H1 (cell line): ENCODE measurements around the gene CRABP2. TPM values are rescaled to one million over a fixed set of nuclear protein-coding genes. Genes with fewer than 3 reads are reported as not detected.
A peak's percentile ranks its signal among the peaks of the same experiment; 100 is the strongest.

Experiments
- GABPA ChIP-seq: IDR thresholded peaks from 2 replicates; pipeline ENCODE4 v1.6.1; 2011; ENCODE audit warnings: mild to moderate bottlenecking, low read length, moderate library complexity, borderline replicate concordance; ENCODE audit not compliant: insufficient read depth
- JUND ChIP-seq: IDR thresholded peaks from 2 replicates; pipeline ENCODE4 v1.6.1; 2011; ENCODE audit warnings: mild to moderate bottlenecking, improper control_type of control experiment, low read length
- KDM5A ChIP-seq: fragments of 200-600 bp; IDR thresholded peaks from 2 replicates; pipeline ENCODE4 v1.7.1; 2012; ENCODE audit warnings: mild to moderate bottlenecking, low read length, inconsistent platforms, mixed read lengths
- NRF1 ChIP-seq: IDR thresholded peaks from 2 replicates; pipeline ENCODE4 v1.6.1; 2011; ENCODE audit warnings: mild to moderate bottlenecking, low read depth, low read length, improper control_type of control experiment
- POLR2A ChIP-seq, 2 experiments: IDR thresholded peaks; 1 replicate in 1 of 2; 2 replicates in 1 of 2; pipeline ENCODE4 v1.6.1; 2011; ENCODE audit warnings: low read depth in 2 of 2, low read length in 2 of 2, mild to moderate bottlenecking in 2 of 2; ENCODE audit errors: control extremely low read depth in 1 of 2
- RAD21 ChIP-seq, 2 experiments: IDR thresholded peaks in 1 of 2; conservative IDR thresholded peaks in 1 of 2; 2 replicates each; pipeline ENCODE4 v1.6.1; 2011; ENCODE audit warnings: low read depth in 2 of 2, low read length in 2 of 2, improper control_type of control experiment in 1 of 2, inconsistent platforms in 1 of 2, mild to moderate bottlenecking in 1 of 2, moderate library complexity in 1 of 2
- SP1 ChIP-seq: IDR thresholded peaks from 2 replicates; pipeline ENCODE4 v1.6.1; 2011; ENCODE audit warnings: low read depth, low read length
- TCF12 ChIP-seq: IDR thresholded peaks from 2 replicates; pipeline ENCODE4 v1.6.1; 2011; ENCODE audit warnings: low read depth, mild to moderate bottlenecking, low read length
- TEAD4 ChIP-seq: IDR thresholded peaks from 2 replicates; pipeline ENCODE4 v1.6.1; 2012; ENCODE audit warnings: low read depth, low read length, inconsistent platforms, mixed read lengths
- polyA plus RNA-seq, 7 experiments: library from polyadenylated mRNA; depleted of rRNA in 3 of 7; stranded (reverse) in 5 of 7; unstranded in 2 of 7; fragments of >200 nt in 5 of 7; fragments of 200-250 nt in 2 of 7; gene quantifications; 1 replicate in 5 of 7; 2 replicates in 1 of 7; 4 replicates in 1 of 7; pipeline versions ENCODE4 v1.2.1 to v1.2.3, GENCODE V29; 2011 to 2013; ENCODE audit warnings: missing spikeins in 2 of 7, mixed read lengths in 2 of 7
- total RNA-seq: library from RNA; stranded (reverse); fragmentation: NEBNext Ultra II Directional; extraction: Animal tissue kit (Norgen Biotek cat#: 25700); gene quantifications from 2 replicates; pipeline ENCODE4 v1.2.1, GENCODE V29; 2021
- TF ChIP-seq, protein P1 (sequence below): fragments of 300-600 bp; sonication (generic); IDR thresholded peaks from 2 replicates; pipeline ENCODE4 v1.7.1; 2012; ENCODE audit warnings: low read length, moderate library complexity, mild to moderate bottlenecking, inconsistent platforms; ENCODE audit not compliant: insufficient replicate concordance
- TF ChIP-seq, protein P2 (sequence below): IDR thresholded peaks from 2 replicates; pipeline ENCODE4 v1.6.1; 2012; ENCODE audit warnings: inconsistent platforms

Gene CRABP2
- total and polyA plus RNA-seq, 2 of the 8 experiments (the other 6 are each of a cell fraction or from before 2014, with no cell fraction given), result 69.2 to 119 TPM

DNA sequence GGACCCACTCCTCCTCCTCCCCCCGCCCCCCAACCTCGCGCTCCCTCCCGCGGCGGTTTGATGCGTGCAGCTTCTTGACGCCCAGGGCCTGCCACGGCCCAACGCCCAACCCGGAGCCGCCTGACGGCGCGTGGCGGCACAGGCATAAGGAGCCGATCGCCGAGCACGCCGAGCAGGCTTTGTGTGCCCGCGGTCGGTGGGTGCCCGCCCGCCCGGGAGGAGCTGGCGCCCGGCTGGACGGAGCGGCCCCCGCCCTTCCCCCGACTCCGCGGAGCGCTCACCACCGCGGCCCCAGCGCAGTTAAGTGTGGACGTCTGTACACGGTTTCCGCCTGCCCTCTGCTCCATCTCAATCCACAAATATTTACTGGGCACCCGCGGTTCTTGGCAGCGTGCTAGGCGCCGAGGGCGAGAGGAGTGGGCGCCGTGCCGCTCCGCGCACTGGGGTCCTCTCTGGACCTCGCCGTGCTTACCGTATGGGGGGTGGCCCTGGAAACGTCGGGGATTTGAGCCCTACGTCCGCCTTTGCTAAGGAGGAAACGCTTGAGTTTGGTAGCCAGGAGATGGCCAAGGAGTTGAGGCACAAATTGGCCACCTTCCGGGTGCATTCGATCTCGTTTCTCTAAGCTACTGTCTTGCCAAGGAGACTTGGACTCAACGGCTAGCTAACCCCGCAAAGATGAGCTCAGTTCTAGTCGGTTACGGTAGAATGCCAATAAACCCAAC lies 46.5 kb upstream of the CRABP2 start (continued):
- TF ChIP-seq NRF1, result no peak
- no peak for TF ChIP-seq JUND
- TF ChIP-seq, protein P1, sequence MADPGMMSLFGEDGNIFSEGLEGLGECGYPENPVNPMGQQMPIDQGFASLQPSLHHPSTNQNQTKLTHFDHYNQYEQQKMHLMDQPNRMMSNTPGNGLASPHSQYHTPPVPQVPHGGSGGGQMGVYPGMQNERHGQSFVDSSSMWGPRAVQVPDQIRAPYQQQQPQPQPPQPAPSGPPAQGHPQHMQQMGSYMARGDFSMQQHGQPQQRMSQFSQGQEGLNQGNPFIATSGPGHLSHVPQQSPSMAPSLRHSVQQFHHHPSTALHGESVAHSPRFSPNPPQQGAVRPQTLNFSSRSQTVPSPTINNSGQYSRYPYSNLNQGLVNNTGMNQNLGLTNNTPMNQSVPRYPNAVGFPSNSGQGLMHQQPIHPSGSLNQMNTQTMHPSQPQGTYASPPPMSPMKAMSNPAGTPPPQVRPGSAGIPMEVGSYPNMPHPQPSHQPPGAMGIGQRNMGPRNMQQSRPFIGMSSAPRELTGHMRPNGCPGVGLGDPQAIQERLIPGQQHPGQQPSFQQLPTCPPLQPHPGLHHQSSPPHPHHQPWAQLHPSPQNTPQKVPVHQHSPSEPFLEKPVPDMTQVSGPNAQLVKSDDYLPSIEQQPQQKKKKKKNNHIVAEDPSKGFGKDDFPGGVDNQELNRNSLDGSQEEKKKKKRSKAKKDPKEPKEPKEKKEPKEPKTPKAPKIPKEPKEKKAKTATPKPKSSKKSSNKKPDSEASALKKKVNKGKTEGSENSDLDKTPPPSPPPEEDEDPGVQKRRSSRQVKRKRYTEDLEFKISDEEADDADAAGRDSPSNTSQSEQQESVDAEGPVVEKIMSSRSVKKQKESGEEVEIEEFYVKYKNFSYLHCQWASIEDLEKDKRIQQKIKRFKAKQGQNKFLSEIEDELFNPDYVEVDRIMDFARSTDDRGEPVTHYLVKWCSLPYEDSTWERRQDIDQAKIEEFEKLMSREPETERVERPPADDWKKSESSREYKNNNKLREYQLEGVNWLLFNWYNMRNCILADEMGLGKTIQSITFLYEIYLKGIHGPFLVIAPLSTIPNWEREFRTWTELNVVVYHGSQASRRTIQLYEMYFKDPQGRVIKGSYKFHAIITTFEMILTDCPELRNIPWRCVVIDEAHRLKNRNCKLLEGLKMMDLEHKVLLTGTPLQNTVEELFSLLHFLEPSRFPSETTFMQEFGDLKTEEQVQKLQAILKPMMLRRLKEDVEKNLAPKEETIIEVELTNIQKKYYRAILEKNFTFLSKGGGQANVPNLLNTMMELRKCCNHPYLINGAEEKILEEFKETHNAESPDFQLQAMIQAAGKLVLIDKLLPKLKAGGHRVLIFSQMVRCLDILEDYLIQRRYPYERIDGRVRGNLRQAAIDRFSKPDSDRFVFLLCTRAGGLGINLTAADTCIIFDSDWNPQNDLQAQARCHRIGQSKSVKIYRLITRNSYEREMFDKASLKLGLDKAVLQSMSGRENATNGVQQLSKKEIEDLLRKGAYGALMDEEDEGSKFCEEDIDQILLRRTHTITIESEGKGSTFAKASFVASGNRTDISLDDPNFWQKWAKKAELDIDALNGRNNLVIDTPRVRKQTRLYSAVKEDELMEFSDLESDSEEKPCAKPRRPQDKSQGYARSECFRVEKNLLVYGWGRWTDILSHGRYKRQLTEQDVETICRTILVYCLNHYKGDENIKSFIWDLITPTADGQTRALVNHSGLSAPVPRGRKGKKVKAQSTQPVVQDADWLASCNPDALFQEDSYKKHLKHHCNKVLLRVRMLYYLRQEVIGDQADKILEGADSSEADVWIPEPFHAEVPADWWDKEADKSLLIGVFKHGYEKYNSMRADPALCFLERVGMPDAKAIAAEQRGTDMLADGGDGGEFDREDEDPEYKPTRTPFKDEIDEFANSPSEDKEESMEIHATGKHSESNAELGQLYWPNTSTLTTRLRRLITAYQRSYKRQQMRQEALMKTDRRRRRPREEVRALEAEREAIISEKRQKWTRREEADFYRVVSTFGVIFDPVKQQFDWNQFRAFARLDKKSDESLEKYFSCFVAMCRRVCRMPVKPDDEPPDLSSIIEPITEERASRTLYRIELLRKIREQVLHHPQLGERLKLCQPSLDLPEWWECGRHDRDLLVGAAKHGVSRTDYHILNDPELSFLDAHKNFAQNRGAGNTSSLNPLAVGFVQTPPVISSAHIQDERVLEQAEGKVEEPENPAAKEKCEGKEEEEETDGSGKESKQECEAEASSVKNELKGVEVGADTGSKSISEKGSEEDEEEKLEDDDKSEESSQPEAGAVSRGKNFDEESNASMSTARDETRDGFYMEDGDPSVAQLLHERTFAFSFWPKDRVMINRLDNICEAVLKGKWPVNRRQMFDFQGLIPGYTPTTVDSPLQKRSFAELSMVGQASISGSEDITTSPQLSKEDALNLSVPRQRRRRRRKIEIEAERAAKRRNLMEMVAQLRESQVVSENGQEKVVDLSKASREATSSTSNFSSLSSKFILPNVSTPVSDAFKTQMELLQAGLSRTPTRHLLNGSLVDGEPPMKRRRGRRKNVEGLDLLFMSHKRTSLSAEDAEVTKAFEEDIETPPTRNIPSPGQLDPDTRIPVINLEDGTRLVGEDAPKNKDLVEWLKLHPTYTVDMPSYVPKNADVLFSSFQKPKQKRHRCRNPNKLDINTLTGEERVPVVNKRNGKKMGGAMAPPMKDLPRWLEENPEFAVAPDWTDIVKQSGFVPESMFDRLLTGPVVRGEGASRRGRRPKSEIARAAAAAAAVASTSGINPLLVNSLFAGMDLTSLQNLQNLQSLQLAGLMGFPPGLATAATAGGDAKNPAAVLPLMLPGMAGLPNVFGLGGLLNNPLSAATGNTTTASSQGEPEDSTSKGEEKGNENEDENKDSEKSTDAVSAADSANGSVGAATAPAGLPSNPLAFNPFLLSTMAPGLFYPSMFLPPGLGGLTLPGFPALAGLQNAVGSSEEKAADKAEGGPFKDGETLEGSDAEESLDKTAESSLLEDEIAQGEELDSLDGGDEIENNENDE, result no peak
- 0 out of 2 replicates have a peak, but pooled peaks have one; percentile 12 for TF ChIP-seq KDM5A
- TF ChIP-seq, protein P2, sequence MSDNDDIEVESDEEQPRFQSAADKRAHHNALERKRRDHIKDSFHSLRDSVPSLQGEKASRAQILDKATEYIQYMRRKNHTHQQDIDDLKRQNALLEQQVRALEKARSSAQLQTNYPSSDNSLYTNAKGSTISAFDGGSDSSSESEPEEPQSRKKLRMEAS, result peak; percentile 97
- TF ChIP-seq TCF12, result no peak
- no peak for TF ChIP-seq GABPA
- TF ChIP-seq RAD21 (IDR thresholded peaks at IDR 0.05 in 1 of 2, conservative IDR thresholded peaks at IDR 0.05 in 1 of 2; ENCODE audit: low read depth in 2 of 2, low read length in 2 of 2), result no peak
- peak; percentile 65 to 79; a peak in 2 of 3 replicates for TF ChIP-seq POLR2A (IDR thresholded peaks at IDR 0.05; ENCODE audit: control extremely low read depth in 1 of 2, low read depth in 2 of 2, low read length in 2 of 2)
- TF ChIP-seq SP1, result peak; percentile 74
- TF ChIP-seq TEAD4, result peak; percentile 16; the same call in 1 of the 2 replicates
